22Rv1 (cell line): ENCODE data around the gene TRIM37.

Experiments
- CTCF ChIP-seq: fragments of 450-650 bp; IDR thresholded peaks from 2 replicates; pipeline ENCODE4 v1.5.1; 2017; ENCODE audit warnings: mild to moderate bottlenecking
- ZFX ChIP-seq: fragments of 450-650 bp; IDR thresholded peaks from 2 replicates; pipeline ENCODE4 v1.6.1; 2017; ENCODE audit warnings: antibody characterized with exemption, borderline replicate concordance

- TF ChIP-seq CTCF (no peak), ZFX (no peak)
Observed at GRCh38 chr17:59129814-59130213, 23.1 kb upstream of the TRIM37 start.
